Activated CD8-positive, alpha-beta T cell treated with anti-CD3 and anti-CD28 coated beads for 36 hours (primary cell): ENCODE measurements around the gene DIS3L2. TPM values are rescaled to one million over a fixed set of nuclear protein-coding genes. Genes with fewer than 3 reads are reported as not detected.

Experiments
- ATAC-seq: fragments of 200-7000 bp; cut with Tn5 transposase; one replicate; pipeline ENCODE4 v1.10.0; 2021; ENCODE audit warnings: mild to moderate bottlenecking, moderate library complexity
- CTCF ChIA-PET: fragments of 350-600 bp; sonication (Branson Sonifier 250); formaldehyde crosslinking; loops from one replicate; lab custom pipeline; 2021; ENCODE audit warnings: antibody characterized with exemption; lab: Charles Lee
- POLR2A ChIA-PET: fragments of 350-600 bp; sonication (Branson Sonifier 250); formaldehyde crosslinking; loops from one replicate; lab custom pipeline; 2021; ENCODE audit warnings: antibody characterized with exemption; lab: Charles Lee
- DNase-seq: peaks from one replicate; pipeline ENCODE4 v3.0.0-alpha.2; 2020
- H3K27ac Mint-ChIP-seq: one replicate; pipeline ENCODE4 v1.8.0; 2021; ENCODE audit warnings: mild to moderate bottlenecking, mixed read lengths
- H3K27me3 Mint-ChIP-seq: one replicate; pipeline ENCODE4 v1.8.0; 2021; ENCODE audit warnings: mixed read lengths
- H3K36me3 Mint-ChIP-seq: one replicate; pipeline ENCODE4 v1.8.0; 2021; ENCODE audit warnings: low read depth, mixed read lengths
- H3K4me1 Mint-ChIP-seq: one replicate; pipeline ENCODE4 v1.8.0; 2021; ENCODE audit warnings: low read depth, mixed read lengths
- H3K4me3 Mint-ChIP-seq: one replicate; pipeline ENCODE4 v1.8.0; 2021; ENCODE audit warnings: mild to moderate bottlenecking, moderate library complexity, mixed read lengths
- H3K9me3 Mint-ChIP-seq: one replicate; pipeline ENCODE4 v1.8.0; 2021; ENCODE audit warnings: mixed read lengths
- CTCF ChIP-seq: fragments of 200-600 bp; IDR thresholded peaks from one replicate; pipeline ENCODE4 v1.8.0; 2022; ENCODE audit warnings: antibody characterized with exemption, mild to moderate bottlenecking
- intact Hi-C: fragments of 100-400 bp; cut with micrococcal nuclease; formaldehyde crosslinking; loops from one replicate; pipeline ENCODE4 v1.10.0; 2022
- total RNA-seq, 2 experiments: library from RNA; stranded (reverse); gene quantifications; one replicate each; pipeline ENCODE4 v1.2.3, GENCODE V29; 2021

The DIS3L2 gene
- total RNA-seq, 2 experiments from 2014 or later = 26.5 to 27.2 TPM

- intact Hi-C loops = loop anchor here (10.0 kb wide), 1 partner anchor 186 kb away; no protein-coding TSS in a partner anchor
- H3K36me3 Mint-ChIP-seq = peaks cover 3% of the 10 kb centered on the region
- TF ChIP-seq CTCF = no peak
- ChIA-PET POLR2A (interaction anchor here (1.1 kb wide), 1 partner anchor 23 kb away, joined by 3 read pairs; no protein-coding TSS in a partner anchor), CTCF (interaction anchor here (1.0 to 7.0 kb wide), 5 partner anchors 187 to 238 kb away, joined by 4 to 121 read pairs (median 7); partner anchors contain the start of gene NPPC)
- peaks cover 56% of the 10 kb centered on the region for H3K4me1 Mint-ChIP-seq
- no peaks in the 10 kb centered on the region for H3K9me3 Mint-ChIP-seq
- H3K27ac Mint-ChIP-seq = peak overlapping the region; percentile 79
- no peaks in the 10 kb centered on the region for H3K27me3 Mint-ChIP-seq
- no peak for DNase-seq
- no peak overlapping the region for H3K4me3 Mint-ChIP-seq
- no peak for ATAC-seq
These were observed 176.9 kb downstream of the DIS3L2 start for GRCh38 chr2:232138441-232138840.

DNA sequence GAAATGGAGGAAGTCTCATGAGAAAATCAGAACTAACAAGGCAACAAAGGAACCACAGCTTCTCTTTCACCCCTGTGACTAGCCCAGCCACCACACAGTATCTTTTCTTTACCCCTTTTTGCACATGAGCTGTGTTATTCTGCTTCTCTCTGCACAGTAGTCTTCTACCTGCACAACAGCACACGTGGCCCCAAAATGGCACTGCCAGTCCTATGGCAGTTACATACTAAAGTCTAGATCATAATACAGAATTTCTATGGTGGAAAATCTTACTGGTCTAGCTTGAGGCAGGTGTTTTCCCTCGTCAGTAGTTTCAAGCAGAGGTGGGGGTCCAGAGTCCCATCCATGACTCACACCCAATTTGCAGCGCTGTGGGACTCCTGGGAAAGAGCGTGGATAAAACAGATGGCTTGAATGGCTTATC lies 177.7 kb downstream of the DIS3L2 start:
- Mint-ChIP-seq H3K4me3 (no peak overlapping the region), H3K27me3 (no peaks in the 10 kb centered on the region), H3K9me3 (no peaks in the 10 kb centered on the region), H3K27ac (peak overlapping the region; percentile 79), H3K4me1 (peaks cover 54% of the 10 kb centered on the region), H3K36me3 (peaks cover 3% of the 10 kb centered on the region)
- ATAC-seq = peak; percentile 73
- intact Hi-C loops = loop anchor here (10.0 kb wide), 1 partner anchor 186 kb away; no protein-coding TSS in a partner anchor
- POLR2A ChIA-PET = interaction anchor here (1.0 to 2.9 kb wide), 3 partner anchors 24 to 214 kb away, joined by 3 to 8 read pairs (median 4); partner anchors contain the start of gene DIS3L2
- DNase-seq = peak; percentile 37
- TF ChIP-seq CTCF = no peak
- CTCF ChIA-PET = interaction anchor here (1.0 to 7.0 kb wide), 4 partner anchors 187 to 233 kb away, joined by 4 to 121 read pairs (median 25); partner anchors contain the start of gene NPPC

DNA sequence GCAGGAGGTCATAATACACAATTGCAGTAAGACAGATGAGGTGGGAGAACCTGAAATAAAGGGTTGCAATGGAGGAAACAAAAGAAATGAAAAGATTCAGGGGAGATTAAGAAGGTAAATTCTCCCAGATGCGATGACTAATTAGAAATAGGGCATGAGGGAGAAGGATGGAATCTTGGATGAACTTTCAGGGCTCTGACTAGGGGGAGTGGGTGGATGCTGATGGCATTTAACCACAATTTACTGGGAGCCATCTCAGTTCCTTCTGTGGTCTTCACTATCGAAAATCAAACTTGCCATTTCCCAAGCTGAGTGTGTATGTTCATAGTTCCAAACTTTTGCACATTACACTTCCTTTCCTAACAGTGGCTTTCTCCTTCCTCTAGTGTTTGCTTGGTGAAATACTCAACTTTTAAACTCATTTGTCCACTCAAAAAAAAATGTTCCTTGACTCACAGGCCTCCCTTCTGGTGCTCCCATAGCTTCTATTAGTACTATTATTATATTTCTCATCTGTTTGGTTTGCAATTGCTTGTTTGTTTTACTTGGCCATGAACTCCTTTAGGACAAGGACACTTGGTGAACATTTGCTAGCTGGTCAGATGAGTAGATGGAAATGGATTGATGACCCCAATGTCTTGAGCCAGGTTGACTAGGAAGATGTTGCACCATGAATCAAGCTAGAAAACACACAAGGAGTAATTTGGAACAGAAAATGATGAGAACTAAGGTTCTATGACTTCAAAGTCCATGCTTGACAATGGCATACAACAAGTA lies 178.5 kb downstream of the DIS3L2 start:
- intact Hi-C loops = loop anchor here (5.0 to 10.0 kb wide), 2 partner anchors 185 to 213 kb away; partner anchors contain the start of gene NPPC
- Mint-ChIP-seq H3K27ac (peak overlapping the region; percentile 79), H3K4me1 (peaks cover 52% of the 10 kb centered on the region), H3K27me3 (no peaks in the 10 kb centered on the region), H3K36me3 (peaks cover 3% of the 10 kb centered on the region), H3K4me3 (no peak overlapping the region), H3K9me3 (no peaks in the 10 kb centered on the region)
- no peak for ATAC-seq
- DNase-seq = no peak
- ChIA-PET POLR2A (interaction anchor here (0.8 to 2.9 kb wide), 5 partner anchors 25 to 215 kb away, joined by 3 to 8 read pairs (median 3); partner anchors contain the start of gene DIS3L2), CTCF (interaction anchor here (0.6 to 7.0 kb wide), 13 partner anchors 14 to 241 kb away, joined by 3 to 121 read pairs (median 6); partner anchors contain the start of gene NPPC)
- TF ChIP-seq CTCF = no peak

GRCh38 chr2:232141591-232141990 lies 180.1 kb downstream of the DIS3L2 start:
- Mint-ChIP-seq H3K27ac (no peak overlapping the region), H3K4me3 (no peak overlapping the region), H3K27me3 (no peaks in the 10 kb centered on the region), H3K9me3 (no peaks in the 10 kb centered on the region), H3K4me1 (peaks cover 42% of the 10 kb centered on the region), H3K36me3 (peaks cover 9% of the 10 kb centered on the region)
- intact Hi-C loops = loop anchor here (5.0 kb wide), 1 partner anchor 214 kb away; the partner anchor contains the start of gene NPPC
- ChIA-PET POLR2A (interaction anchor here (2.9 kb wide), 1 partner anchor 216 kb away, joined by 8 read pairs; no protein-coding TSS in a partner anchor), CTCF (interaction anchor here (0.7 to 7.0 kb wide), 23 partner anchors 16 to 242 kb away, joined by 3 to 121 read pairs (median 4); partner anchors contain the start of gene NPPC)
- DNase-seq = no peak
- TF ChIP-seq CTCF = no peak
- ATAC-seq = no peak
